GM19023 (cell line): ENCODE data around the gene ZRANB2.
A peak's percentile ranks its signal among the peaks of the same experiment; 100 is the strongest.

Source experiments
- ATAC-seq: cut with Tn5 transposase; IDR thresholded peaks from one replicate; pipeline ENCODE4 v1.9.1; 2021; ENCODE audit warnings: mild to moderate bottlenecking, moderate library complexity; ENCODE audit not compliant: unreplicated experiment

Gene ZRANB2

GRCh38 chr1:71071720-71072119 lies 9.1 kb downstream of the ZRANB2 start:
- no peak for ATAC-seq

GRCh38 chr1:71068325-71069240 lies 12.3 kb downstream of the ZRANB2 start:
- no peak for ATAC-seq

- ATAC-seq: no peak
Observed at GRCh38 chr1:71054791-71055190, 26.0 kb downstream of the ZRANB2 start.

- no peak for ATAC-seq
Observed at GRCh38 chr1:71054281-71054731, 26.5 kb downstream of the ZRANB2 start.

- no peak for ATAC-seq
Observed at GRCh38 chr1:71053758-71054157, 27.1 kb downstream of the ZRANB2 start.

GRCh38 chr1:71053146-71053545 lies 27.7 kb downstream of the ZRANB2 start:
- ATAC-seq: no peak

- peak; percentile 53 for ATAC-seq
Observed at GRCh38 chr1:71049951-71050598, 30.8 kb downstream of the ZRANB2 start.

- ATAC-seq: no peak
Observed at GRCh38 chr1:71047635-71048607, 32.9 kb downstream of the ZRANB2 start, which contains the start of gene PTGER3. TSS of gene PTGER3 (minus strand) at chr1:71047816. CDS start at chr1:71047577, 239 bp downstream.

- no peak for ATAC-seq
Observed at GRCh38 chr1:71046891-71047634, 33.8 kb downstream of the ZRANB2 start.

GRCh38 chr1:71045463-71046028 lies 35.3 kb downstream of the ZRANB2 start:
- ATAC-seq: no peak

GRCh38 chr1:71044833-71045232 lies 36.0 kb downstream of the ZRANB2 start:
- ATAC-seq: no peak

- ATAC-seq: no peak
Observed at GRCh38 chr1:71043065-71043464, 37.8 kb downstream of the ZRANB2 start.

GRCh38 chr1:71041806-71042205 lies 39.0 kb downstream of the ZRANB2 start:
- ATAC-seq: no peak

- ATAC-seq: no peak
Observed at GRCh38 chr1:71039661-71040262, 41.1 kb downstream of the ZRANB2 start.

- no peak for ATAC-seq
Observed at GRCh38 chr1:71038942-71039341, 41.9 kb downstream of the ZRANB2 start.

- no peak for ATAC-seq
Observed at GRCh38 chr1:71037829-71038620, 42.8 kb downstream of the ZRANB2 start.

- ATAC-seq: no peak
Observed at GRCh38 chr1:71037066-71037465, 43.8 kb downstream of the ZRANB2 start.

GRCh38 chr1:71033136-71033535 lies 47.7 kb downstream of the ZRANB2 start:
- ATAC-seq: no peak

- ATAC-seq: no peak
Observed at GRCh38 chr1:71031426-71031825, 49.4 kb downstream of the ZRANB2 start.
